HG03097 (cell line): Measurements from ENCODE around the gene KLHL2.
"Not testable (repeated sequence)": the region's sequence is repeated elsewhere in the genome, so short reads cannot be mapped to it uniquely, and the experiment has no call there.

Experiments
- ATAC-seq: cut with Tn5 transposase; IDR thresholded peaks from one replicate; pipeline ENCODE4 v1.9.1; 2021; ENCODE audit not compliant: unreplicated experiment, low FRiP score

Gene KLHL2

DNA sequence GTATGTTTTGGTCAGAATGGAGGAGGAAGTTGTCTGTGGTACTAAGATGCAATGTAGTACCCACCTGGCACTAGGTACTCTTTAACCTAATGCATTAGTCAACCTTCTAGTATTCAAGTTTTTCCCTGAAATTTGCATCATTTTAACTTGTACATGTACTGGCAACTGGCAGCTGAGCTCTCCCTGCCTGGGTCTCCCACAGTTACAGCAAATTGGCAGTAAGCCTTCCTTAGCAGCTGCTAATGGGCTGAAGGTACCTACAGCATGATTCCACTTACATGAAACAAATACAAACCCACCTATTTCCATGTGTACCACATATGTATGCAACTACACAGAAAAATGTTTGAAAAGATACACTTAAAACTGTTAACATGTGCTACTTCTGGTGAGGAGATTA is 8.1 kb upstream of the KLHL2 start:
- no peak for ATAC-seq

DNA sequence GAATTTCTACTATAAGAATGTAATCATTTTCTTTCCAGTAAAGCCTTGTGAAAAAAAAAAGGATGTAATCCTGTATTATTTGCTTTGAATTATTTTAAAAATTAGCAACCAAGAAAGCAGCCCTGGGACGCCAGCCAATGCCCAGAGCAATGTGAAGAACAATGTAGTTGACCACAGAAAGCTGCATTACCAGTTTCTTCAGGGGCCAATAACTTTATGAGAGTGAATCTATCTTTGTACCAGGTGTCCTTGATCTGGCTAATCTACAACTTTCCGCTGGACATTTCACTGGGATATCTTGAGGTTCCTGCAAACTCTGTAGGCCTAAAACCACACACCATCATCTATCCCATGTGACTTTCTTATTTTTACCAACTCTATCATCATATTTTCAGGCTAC is 7.6 kb upstream of the KLHL2 start:
- no peak for ATAC-seq

DNA sequence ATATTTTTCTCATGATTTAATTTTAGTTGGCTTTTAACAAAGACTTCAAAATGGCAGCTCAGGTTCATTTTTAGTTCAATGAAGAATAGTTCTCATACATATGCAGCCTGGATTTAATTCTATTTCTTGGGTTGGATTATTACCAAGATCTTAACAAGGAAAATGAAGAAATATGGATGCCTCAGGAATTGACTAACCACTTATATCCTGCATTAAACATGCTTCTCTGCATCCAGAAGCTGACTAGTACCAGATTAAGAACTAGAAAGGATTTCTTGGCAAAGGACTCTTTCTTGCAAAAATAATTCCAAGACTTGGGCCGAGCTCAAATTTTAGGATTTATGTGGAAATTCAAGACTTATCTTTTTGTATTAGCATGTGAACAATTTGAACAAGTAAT is 5.6 kb upstream of the KLHL2 start:
- ATAC-seq, result no peak

DNA sequence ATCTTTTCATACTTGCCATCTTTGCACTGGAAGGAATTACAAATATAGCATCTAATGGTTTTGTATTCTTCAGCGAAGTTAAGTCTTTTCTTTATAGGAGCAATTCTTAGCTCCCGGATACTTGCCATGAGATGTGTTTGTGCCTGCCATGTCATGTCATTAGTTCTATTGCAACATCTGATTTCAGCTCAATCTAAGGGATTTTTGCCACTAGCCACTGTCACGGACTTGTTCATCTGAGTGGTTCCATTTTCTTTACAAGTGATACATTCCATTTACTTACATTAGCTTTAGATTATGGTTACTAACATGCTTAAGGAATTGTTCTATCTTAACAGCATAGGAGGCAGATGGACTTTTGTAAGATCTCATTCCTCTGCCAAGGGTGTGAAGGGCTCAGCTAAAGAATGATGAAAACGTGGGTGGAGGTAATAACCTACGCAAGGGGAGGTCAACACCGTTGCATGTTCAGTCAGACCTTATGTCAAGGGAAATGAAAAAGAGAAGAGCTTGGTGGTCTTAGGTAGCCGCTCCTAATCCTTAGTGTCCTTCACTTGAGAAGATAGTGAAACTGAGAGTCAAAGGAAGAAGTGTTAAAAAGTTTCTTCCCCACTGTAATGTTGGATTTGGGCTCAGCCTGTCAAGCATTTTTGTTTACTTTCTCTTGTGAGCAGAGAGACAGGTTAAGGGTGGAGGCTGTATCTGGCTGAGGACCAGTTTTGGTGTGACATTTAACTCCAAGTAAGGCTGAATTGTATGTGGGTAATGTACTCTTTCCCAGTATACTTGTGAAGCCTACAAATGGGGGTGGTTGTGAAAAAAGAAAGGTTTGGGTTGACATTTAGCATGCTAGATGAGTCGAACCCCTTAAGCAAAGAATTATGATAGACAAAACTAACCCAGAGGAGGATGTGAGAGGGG is 3.6 kb upstream of the KLHL2 start:
- no peak for ATAC-seq

DNA sequence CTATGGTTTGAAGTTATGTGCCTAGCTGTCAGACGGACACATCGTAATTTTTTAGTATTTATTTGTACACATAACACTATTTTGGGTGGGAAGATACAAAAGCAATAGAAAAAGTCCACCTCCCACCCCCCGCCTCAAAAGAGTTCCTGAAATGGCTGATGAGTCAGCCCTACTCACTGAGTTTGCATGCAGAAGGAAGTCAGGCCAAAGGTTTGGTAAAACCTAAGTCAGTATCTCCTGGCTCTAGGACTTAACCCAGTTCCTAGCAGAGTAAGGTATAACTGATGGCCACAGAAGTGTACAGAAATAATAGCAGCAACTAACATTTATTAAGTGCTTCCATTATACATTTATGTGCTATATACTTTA is 2.9 kb upstream of the KLHL2 start:
- no peak for ATAC-seq

DNA sequence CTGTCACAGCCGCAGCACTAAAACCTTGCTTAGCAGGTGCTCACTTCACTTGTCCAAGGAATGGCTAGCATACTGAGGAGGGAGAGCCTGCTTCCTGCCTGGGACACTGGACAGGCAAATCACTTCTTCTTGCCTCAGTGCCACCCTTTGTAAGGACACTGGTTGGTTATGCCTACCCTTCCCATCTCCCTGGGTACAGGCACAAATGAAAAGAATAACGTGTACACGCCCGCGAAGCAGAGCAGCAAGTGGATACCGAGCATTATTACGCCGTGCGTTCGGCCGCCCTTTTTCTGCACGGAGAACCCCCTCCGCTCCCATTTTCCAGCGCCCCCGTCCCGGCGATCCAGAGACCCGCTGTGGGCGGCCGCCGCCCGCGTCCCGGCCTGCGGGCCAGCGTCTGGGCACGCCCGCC is 338 bp upstream of the KLHL2 start:
- peak; percentile 18 for ATAC-seq

DNA sequence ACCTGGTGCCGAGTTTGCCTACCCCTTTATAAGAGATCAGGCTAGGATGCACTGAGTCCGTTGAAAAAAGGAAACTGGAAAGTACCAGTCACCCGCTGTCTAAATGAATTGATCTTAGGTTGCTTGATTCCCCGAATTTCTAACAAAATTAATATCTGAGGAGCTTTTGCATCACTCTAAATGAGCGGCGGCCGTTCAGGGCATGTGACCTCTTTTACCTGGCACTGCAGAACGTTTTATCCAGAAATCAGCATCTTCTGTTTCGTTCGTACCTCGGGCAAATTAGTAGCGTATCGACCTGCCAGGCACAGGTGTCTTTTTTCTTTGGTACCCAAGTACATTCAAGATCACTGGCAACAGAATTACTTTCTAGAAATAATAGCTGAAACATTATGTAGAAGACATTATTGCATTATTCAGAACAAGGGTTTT is 876 bp downstream of the KLHL2 start:
- no peak for ATAC-seq

DNA sequence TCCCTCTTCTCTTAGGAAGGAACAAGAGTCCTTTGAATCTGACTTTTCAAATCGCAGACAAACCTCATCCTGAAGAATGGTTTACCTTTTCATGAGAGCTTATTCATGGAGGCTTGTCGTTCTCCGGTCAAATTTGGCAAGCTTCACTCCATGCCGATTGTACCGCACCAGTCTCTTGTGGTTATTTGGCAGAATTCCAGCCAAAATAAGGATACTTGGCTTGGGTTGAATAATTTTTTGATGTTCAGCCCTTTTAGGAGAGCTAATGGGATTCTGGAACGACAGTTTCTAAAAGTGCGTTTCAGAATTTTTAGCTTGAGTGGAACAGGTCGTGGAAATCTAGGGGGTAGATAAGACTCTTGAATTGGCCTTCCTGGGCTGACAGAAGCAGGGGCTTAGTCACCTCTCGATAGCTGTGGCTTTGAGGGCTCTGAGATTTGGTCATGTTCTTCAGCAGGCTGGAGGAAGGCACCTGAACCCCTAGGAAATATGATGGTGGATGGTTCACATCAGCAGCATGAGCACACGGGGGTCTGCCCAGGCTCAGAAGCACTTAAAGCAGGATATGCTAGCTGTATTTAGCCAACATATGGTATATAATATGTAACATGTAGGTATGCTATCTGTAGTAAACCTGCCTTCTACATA is 1.5 kb downstream of the KLHL2 start:
- ATAC-seq, result no peak

- ATAC-seq, result no peak
Measured at GRCh38 chr4:165209796-165210195, 2.4 kb downstream of the KLHL2 start.

DNA sequence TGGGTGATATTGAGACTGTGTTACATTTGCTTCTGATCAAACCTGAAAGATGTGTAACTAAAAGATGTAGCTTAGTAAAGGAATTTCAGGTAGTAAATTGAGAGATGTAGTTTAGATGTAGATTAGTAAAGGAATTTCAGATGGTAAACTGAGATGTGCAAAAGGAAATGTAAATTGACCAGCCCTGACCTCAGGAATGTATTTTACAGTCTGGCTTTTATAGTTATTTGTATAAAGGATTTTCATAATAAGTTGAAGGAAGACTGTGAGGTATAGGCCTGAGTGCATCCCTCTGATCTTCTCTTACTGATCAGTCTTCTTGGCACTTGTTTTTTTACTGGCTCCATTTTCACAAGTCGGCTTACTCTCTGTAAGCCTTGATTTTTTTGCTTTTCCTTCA is 3.2 kb downstream of the KLHL2 start:
- no peak for ATAC-seq

GRCh38 chr4:165212647-165213046 is 5.3 kb downstream of the KLHL2 start:
- ATAC-seq, result not testable (repeated sequence)

DNA sequence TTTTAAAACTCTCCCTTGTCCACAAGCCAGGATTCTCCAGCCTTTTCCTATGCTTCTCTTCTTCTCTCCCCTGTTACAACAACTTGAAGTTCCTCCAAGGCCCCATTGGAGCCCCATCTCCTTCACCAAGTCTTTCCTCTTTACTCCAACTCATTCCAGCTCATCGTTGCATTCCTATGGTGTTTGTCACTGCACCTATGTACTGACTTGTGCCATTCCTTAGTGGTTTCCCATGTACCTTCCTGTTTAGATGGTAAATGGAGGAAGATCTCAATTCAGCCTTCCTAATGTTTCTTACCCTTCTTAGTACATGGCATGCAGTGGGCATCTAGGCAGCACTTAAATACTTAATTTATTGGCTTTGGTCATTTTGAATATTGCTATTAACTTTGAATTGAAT is 6.0 kb downstream of the KLHL2 start:
- not testable (repeated sequence) for ATAC-seq

- ATAC-seq, result not testable (repeated sequence)
Measured at GRCh38 chr4:165213991-165214709, 6.8 kb downstream of the KLHL2 start.

DNA sequence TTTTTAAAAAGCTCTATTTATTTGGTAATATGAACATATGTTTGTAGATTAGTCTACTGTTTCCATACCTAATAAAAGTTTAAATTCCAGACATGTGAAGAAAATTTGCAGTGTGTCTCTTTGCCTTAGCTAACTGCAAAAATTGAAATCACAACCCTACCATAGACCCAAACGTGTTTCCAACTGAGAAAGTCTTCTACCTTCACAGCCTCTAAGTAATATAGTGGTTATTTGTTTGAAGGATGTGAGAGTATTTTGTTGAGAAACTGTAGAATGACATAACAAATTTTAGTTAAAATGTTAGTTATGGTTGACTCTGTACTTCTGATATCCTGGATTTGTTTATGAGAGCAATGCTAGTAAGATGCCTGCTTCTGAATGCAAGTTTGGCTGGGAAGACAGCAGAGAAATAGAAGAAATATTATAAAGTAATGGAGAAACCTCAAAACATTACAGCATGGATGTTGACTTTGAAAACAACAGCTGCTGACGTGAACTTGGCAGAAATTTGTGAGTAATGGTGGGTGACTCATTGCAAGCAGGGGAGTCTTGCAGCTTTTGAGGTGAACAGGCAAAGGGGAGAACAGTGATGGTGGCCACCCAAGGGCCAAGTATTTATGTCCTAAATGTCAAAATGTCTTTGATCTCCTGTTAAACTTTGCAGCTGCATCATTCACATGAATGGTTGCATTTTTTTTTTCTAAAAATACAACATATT is 7.8 kb downstream of the KLHL2 start:
- ATAC-seq, result peak; percentile 45

- peak; percentile 54 for ATAC-seq
Measured at GRCh38 chr4:165215761-165216487, 8.6 kb downstream of the KLHL2 start.

DNA sequence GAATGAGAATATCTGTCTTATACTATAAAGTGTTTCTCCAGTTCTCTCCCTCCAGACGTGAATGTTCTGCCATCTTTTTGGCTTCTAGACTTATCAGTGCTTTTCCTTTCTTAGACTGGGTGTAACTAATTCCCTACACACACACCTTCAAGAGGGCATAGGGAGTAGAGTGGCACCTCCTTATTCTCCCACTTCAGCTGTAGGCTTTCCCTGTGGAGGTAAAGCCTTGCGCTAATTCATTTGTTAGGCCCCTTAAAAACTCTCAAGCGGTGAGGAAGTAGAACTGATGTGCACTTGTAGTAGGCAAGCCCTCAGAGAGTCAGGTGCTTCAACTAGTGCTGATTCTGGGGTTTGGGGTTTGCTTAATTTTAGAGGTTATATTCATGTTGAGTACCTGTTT is 10.0 kb downstream of the KLHL2 start:
- no peak for ATAC-seq

DNA sequence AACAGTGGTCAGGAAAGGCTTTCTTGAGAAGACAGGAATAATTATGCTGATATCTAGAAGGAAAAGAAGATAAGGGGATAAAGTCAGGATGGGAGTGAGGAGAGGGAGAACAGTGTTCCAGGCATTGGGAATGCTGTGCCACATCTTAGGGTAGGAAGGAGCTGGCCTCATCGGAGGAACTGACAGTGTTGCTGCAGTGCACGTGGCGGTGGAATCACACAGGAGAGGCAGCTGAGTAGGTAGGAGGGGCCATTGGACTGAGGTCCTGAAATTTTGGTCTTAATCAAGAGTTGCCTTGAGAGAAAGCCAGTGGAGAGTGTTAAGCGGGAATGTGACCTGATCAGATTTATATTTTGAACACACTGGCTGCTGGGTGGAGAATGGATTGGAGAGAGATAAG is 13.9 kb downstream of the KLHL2 start:
- not testable (repeated sequence) for ATAC-seq

- ATAC-seq, result not testable (repeated sequence)
Measured at GRCh38 chr4:165221993-165222650, 14.8 kb downstream of the KLHL2 start.

- ATAC-seq, result no peak
Measured at GRCh38 chr4:165222651-165222994, 15.3 kb downstream of the KLHL2 start.

DNA sequence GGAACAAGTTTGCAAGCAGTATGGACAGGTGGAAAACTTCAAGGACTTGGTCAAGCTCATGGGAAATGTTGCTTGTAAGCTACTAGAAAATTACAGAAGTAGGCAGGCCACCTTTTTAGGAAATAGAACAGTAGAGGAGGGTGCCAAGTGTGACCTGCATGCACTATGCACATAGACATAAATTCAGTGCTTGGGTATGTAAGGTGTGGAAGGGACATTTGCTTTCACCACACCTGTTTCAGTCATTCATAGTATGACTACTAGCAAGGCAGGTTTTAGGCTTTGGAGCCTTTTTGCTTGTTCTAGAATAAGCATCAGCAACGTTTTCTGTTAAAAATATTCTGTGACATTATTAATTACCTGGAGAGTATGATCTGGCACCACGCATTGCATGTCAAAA is 20.0 kb downstream of the KLHL2 start:
- ATAC-seq, result not testable (repeated sequence)
